HepG2 (cell line): ENCODE results near the gene ZNF318. TPM values are rescaled to one million over a fixed set of nuclear protein-coding genes. Genes with fewer than 3 reads are reported as not detected.

ENCODE experiments used
- ATAC-seq: fragments of 200-7000 bp; cut with Tn5 transposase; 3 replicates; pipeline ENCODE4 v1.9.1; 2020; ENCODE audit warnings: mild to moderate bottlenecking, moderate library complexity
- BruUV-seq: library from RNA; stranded (reverse); fragments of 400-500 nt; replicated peaks from 2 replicates; lab custom pipeline; 2021; lab: Mats Ljungman, UMichigan
- CTCF ChIA-PET: fragments of 300-600 bp; formaldehyde crosslinking; extraction: SDS; loops from one replicate; lab custom pipeline; 2021; ENCODE audit warnings: low total read pairs, inconsistent platforms, low intra/inter-chr PET ratio; lab: Yijun Ruan, JAX
- POLR2A ChIA-PET: fragments of 350-600 bp; sonication (Branson Sonifier 250); formaldehyde crosslinking; loops from one replicate; lab custom pipeline; 2020; ENCODE audit warnings: antibody characterized with exemption, inconsistent platforms; lab: Yijun Ruan, JAX
- DNase-seq: peaks from one replicate; pipeline ENCODE4 v3.0.0-alpha.2; 2015; ENCODE audit warnings: low spot score
- FAIRE-seq: peaks from 3 replicates; lab custom pipeline; 2011; peaks lifted over from hg19 to GRCh38; lab: Jason Lieb, UNC
- H2AFZ ChIP-seq: one replicate; pipeline ENCODE4 v1.6.1; 2011; ENCODE audit warnings: low read length, inconsistent platforms
- H3K27ac ChIP-seq: fragments of 300-600 bp; 3 replicates; pipeline ENCODE4 v1.8.0; 2011; ENCODE audit warnings: mixed run types, mild to moderate bottlenecking, mixed read lengths, low read length, inconsistent platforms; ENCODE audit not compliant: insufficient read depth; ENCODE audit errors: extremely low read length
- H3K27me3 ChIP-seq, 2 experiments: fragments of 200-600 bp in 1 of 2; 2 replicates in 1 of 2; 3 replicates in 1 of 2; pipeline versions ENCODE4 v1.6.0 to v1.8.0; 2011; ENCODE audit warnings: low read length in 2 of 2, mild to moderate bottlenecking in 2 of 2, moderate library complexity in 2 of 2, inconsistent platforms in 1 of 2; ENCODE audit not compliant: insufficient read depth in 2 of 2, control insufficient read depth in 1 of 2
- H3K36me3 ChIP-seq, 2 experiments: fragments of 200-600 bp in 1 of 2; replicated peaks in 1 of 2; 2 replicates in 1 of 2; 3 replicates in 1 of 2; pipeline versions ENCODE4 v1.5.1 to v1.8.0; 2011; ENCODE audit warnings: low read length in 2 of 2, inconsistent platforms in 1 of 2; ENCODE audit not compliant: insufficient read depth in 2 of 2, control insufficient read depth in 1 of 2
- H3K4me1 ChIP-seq: 2 replicates; pipeline ENCODE4 v1.5.1; 2012; ENCODE audit warnings: low read length, inconsistent platforms; ENCODE audit not compliant: insufficient read depth
- H3K4me2 ChIP-seq: 2 replicates; pipeline ENCODE4 v1.6.0; 2011; ENCODE audit warnings: low read depth, low read length, inconsistent platforms
- H3K4me3 ChIP-seq, 3 experiments: fragments of 200-600 bp in 1 of 3; sonication (generic), shearing (Covaris generic) in 1 of 3; replicated peaks in 1 of 3; 2 replicates each; pipeline ENCODE4 v1.5.1; 2011 to 2016; ENCODE audit warnings: low read length in 3 of 3, inconsistent platforms in 2 of 3, low read depth in 2 of 3, mild to moderate bottlenecking in 2 of 3, control low read depth in 1 of 3, mixed read lengths in 1 of 3; ENCODE audit not compliant: insufficient read depth in 1 of 3
- H3K79me2 ChIP-seq: one replicate; pipeline ENCODE4 v1.6.1; 2011; ENCODE audit warnings: low read length, inconsistent platforms; ENCODE audit not compliant: insufficient read depth
- H3K9ac ChIP-seq: 2 replicates; pipeline ENCODE4 v1.6.0; 2011; ENCODE audit warnings: mild to moderate bottlenecking, low read depth, low read length, inconsistent platforms; ENCODE audit not compliant: insufficient read depth
- H3K9me3 ChIP-seq: 2 replicates; pipeline ENCODE4 v1.5.1; 2012; ENCODE audit warnings: mild to moderate bottlenecking, low read length
- H4K20me1 ChIP-seq: 2 replicates; pipeline ENCODE4 v1.6.0; 2011; ENCODE audit warnings: inconsistent platforms, mild to moderate bottlenecking, low read length, moderate library complexity; ENCODE audit not compliant: insufficient read depth
- ARID3A ChIP-seq: IDR thresholded peaks from 2 replicates; pipeline ENCODE4 v1.6.1; 2012; ENCODE audit warnings: low read depth, low read length, improper control_type of control experiment
- CEBPG ChIP-seq: IDR thresholded peaks from 2 replicates; pipeline ENCODE4 v1.6.1; 2016
- CHD4 ChIP-seq: fragments of 200-600 bp; sonication (generic); IDR thresholded peaks from 2 replicates; pipeline ENCODE4 v1.7.0; 2017; ENCODE audit warnings: mild to moderate bottlenecking, low read length, borderline replicate concordance
- CTCF ChIP-seq: sonication (generic); formaldehyde crosslinking; IDR thresholded peaks from 2 replicates; pipeline ENCODE4 v1.5.0; 2020; ENCODE audit warnings: mild to moderate bottlenecking, missing genetic modification reagents, moderate library complexity
- DMAP1 ChIP-seq: IDR thresholded peaks from 2 replicates; pipeline ENCODE4 v1.6.1; 2016
- MEIS1 ChIP-seq: sonication (generic); formaldehyde crosslinking; IDR thresholded peaks from 2 replicates; pipeline ENCODE4 v1.9.0; 2021; ENCODE audit warnings: mild to moderate bottlenecking, missing genetic modification reagents, moderate library complexity, borderline replicate concordance
- SMC3 ChIP-seq: IDR thresholded peaks from 2 replicates; pipeline ENCODE4 v1.6.1; 2011; ENCODE audit warnings: low read length, improper control_type of control experiment
- STAG1 ChIP-seq: sonication (generic); formaldehyde crosslinking; IDR thresholded peaks from 2 replicates; pipeline ENCODE4 v1.4.0; 2020; ENCODE audit warnings: missing genetic modification reagents
- ZGPAT ChIP-seq: IDR thresholded peaks from 2 replicates; pipeline ENCODE4 v1.6.1; 2016; ENCODE audit warnings: mild to moderate bottlenecking
- ZNF136 ChIP-seq: sonication (generic); formaldehyde crosslinking; IDR thresholded peaks from 2 replicates; pipeline ENCODE4 v1.8.1; 2022; ENCODE audit warnings: low read depth, mild to moderate bottlenecking, moderate library complexity, missing genetic modification reagents
- ZNF512 ChIP-seq: sonication (generic); formaldehyde crosslinking; IDR thresholded peaks from 2 replicates; pipeline ENCODE4 v1.4.0; 2020; ENCODE audit warnings: mild to moderate bottlenecking, missing genetic modification reagents
- WGBS: methylation state at CpG from one replicate; pipeline ENCODE4 v1.1.6; 2017; ENCODE audit warnings: low lambda C conversion rate; 5-methylcytosine and 5-hydroxymethylcytosine counted together
- in situ Hi-C: cut with HindIII; loops from 2 replicates; pipeline ENCODE4 v1.10.0; 2017; ENCODE audit warnings: low pct_unique_long_range_greater_than_20kb; ENCODE audit not compliant: extremely low pct_ligation_motif_present
- intact Hi-C: fragments of 100-400 bp; cut with micrococcal nuclease; formaldehyde crosslinking; loops from one replicate; pipeline ENCODE4 v1.10.0; 2022; ENCODE audit not compliant: unreplicated experiment
- polyA plus RNA-seq, 8 experiments: library from polyadenylated mRNA; depleted of rRNA in 3 of 8; stranded (reverse) in 7 of 8; unstranded in 1 of 8; fragments of >200 nt; fragmentation: Illumina TruSeq in 4 of 8; extraction: Trizol in 4 of 8; gene quantifications; 2 replicates each; pipeline versions ENCODE4 v1.2.1 to v1.2.3, GENCODE V29; 2011 to 2016; ENCODE audit warnings: low read depth in 4 of 8, missing spikeins in 1 of 8, mixed read lengths in 1 of 8; ENCODE audit not compliant: insufficient read depth in 1 of 8
- total RNA-seq, 5 experiments: library from RNA; depleted of rRNA; stranded (reverse); fragments of >200 nt; fragmentation: Illumina TruSeq; extraction: Trizol; gene quantifications; 2 replicates each; pipeline ENCODE4 v1.2.3, GENCODE V29; 2016; ENCODE audit warnings: low read depth in 1 of 5
- TF ChIP-seq, protein P1 (sequence below): sonication (generic); formaldehyde crosslinking; IDR thresholded peaks from 2 replicates; pipeline ENCODE4 v1.5.0; 2020; ENCODE audit warnings: missing genetic modification reagents, mild to moderate bottlenecking, borderline replicate concordance
- TF ChIP-seq, protein P2 (sequence below): sonication (generic); formaldehyde crosslinking; IDR thresholded peaks from 2 replicates; pipeline ENCODE4 v1.4.0; 2020; ENCODE audit warnings: low read depth, mild to moderate bottlenecking, missing genetic modification reagents

Gene ZNF318
- total and polyA plus RNA-seq, 2 of the 13 experiments (the other 11 are each of a cell fraction or from before 2014, with no cell fraction given): 13.0 to 14.5 TPM

GRCh38 chr6:43386492-43386891 lies 17.0 kb upstream of the ZNF318 start:
- no peaks in the 10 kb centered on the region for H3K4me1 ChIP-seq
- peaks cover 0 to 29% of the 10 kb centered on the region in 2 experiments; a peak in 4 of 5 replicates for H3K27me3 ChIP-seq
- intact Hi-C loops: loop anchor here (5.0 kb wide), 1 partner anchor 121 kb away; no protein-coding TSS in a partner anchor
- BruUV-seq: no TSS peak
- no peaks in the 10 kb centered on the region for H3K9me3 ChIP-seq
- H3K4me2 ChIP-seq: no peak overlapping the region
- no peaks in the 10 kb centered on the region for H3K36me3 ChIP-seq
- no peak overlapping the region for H3K4me3 ChIP-seq
- H4K20me1 ChIP-seq: no peaks in the 10 kb centered on the region
- ChIA-PET CTCF (interaction anchor here (1.1 kb wide), 2 partner anchors 110 to 120 kb away, joined by 4 read pairs; no protein-coding TSS in a partner anchor), POLR2A (interaction anchor here (1.3 kb wide), 1 partner anchor 118 kb away, joined by 3 read pairs; no protein-coding TSS in a partner anchor)
- H3K9ac ChIP-seq: no peak overlapping the region
- 0% methylated on average over 1 of the region's 1 CpG for WGBS
- ATAC-seq (no peak), FAIRE-seq (peak; percentile 26)
- TF ChIP-seq SMC3 (peak; percentile 37), ZNF512 (CRISPR knock-in tag) (no peak), DMAP1 (CRISPR knock-in tag) (no peak), ARID3A (peak; percentile 20; the same call in 1 of the 2 replicates), CEBPG (CRISPR knock-in tag) (no peak), MEIS1 (CRISPR knock-in tag) (no peak), ZNF136 (CRISPR knock-in tag) (no peak), CTCF (CRISPR knock-in tag) (peak; percentile 38), STAG1 (CRISPR knock-in tag) (peak; percentile 51), ZGPAT (no peak), CHD4 (no peak)
- TF ChIP-seq, protein P1, sequence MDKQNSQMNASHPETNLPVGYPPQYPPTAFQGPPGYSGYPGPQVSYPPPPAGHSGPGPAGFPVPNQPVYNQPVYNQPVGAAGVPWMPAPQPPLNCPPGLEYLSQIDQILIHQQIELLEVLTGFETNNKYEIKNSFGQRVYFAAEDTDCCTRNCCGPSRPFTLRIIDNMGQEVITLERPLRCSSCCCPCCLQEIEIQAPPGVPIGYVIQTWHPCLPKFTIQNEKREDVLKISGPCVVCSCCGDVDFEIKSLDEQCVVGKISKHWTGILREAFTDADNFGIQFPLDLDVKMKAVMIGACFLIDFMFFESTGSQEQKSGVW: no peak
- TF ChIP-seq, protein P2, sequence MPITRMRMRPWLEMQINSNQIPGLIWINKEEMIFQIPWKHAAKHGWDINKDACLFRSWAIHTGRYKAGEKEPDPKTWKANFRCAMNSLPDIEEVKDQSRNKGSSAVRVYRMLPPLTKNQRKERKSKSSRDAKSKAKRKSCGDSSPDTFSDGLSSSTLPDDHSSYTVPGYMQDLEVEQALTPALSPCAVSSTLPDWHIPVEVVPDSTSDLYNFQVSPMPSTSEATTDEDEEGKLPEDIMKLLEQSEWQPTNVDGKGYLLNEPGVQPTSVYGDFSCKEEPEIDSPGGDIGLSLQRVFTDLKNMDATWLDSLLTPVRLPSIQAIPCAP (CRISPR knock-in tag): no peak
- TF ChIP-seq, all 625 proteins: peak for 4
- DNase-seq: peak; percentile 21
- in situ Hi-C loops: no loop called here
- Histone ChIP-seq H3K79me2 (no peaks in the 10 kb centered on the region), H3K27ac (no peak overlapping the region), H2AFZ (no peak overlapping the region)
